Vagina (tissue), 2 donors: ENCODE results near the gene CHCHD6. TPM values are rescaled to one million over a fixed set of nuclear protein-coding genes. Genes with fewer than 3 reads are reported as not detected.

Source experiments
- DNase-seq, 2 donors: peaks; one replicate each; pipeline ENCODE4 v3.0.0-alpha.2; 2017; ENCODE audit errors: extremely low spot score in 2 of 2
- H3K27ac ChIP-seq: fragments of 200-600 bp; sonication (generic); one replicate; pipeline ENCODE4 v1.5.1; 2019
- H3K27me3 ChIP-seq: fragments of 200-600 bp; sonication (generic); one replicate; pipeline ENCODE4 v1.5.1; 2019
- H3K36me3 ChIP-seq, 2 donors: fragments of 200-600 bp; sonication (generic); one replicate each; pipeline ENCODE4 v1.5.1; 2017 to 2019
- H3K4me1 ChIP-seq: fragments of 200-600 bp; sonication (generic); one replicate; pipeline ENCODE4 v1.5.1; 2019
- H3K4me3 ChIP-seq, 2 donors: fragments of 200-600 bp; sonication (generic); 1 replicate in 1 of 2; 2 replicates in 1 of 2; pipeline ENCODE4 v1.5.1; 2016 to 2019
- H3K9me3 ChIP-seq: fragments of 200-600 bp; sonication (generic); one replicate; pipeline ENCODE4 v1.5.1; 2019
- POLR2A ChIP-seq, 2 donors: fragments of 450-650 bp; IDR thresholded peaks; one replicate each; pipeline ENCODE4 v1.6.1; 2017; ENCODE audit warnings: antibody characterized with exemption in 2 of 2, mild to moderate bottlenecking in 2 of 2, moderate library complexity in 2 of 2
- POLR2AphosphoS5 ChIP-seq, 2 donors: sonication (generic); formaldehyde crosslinking; IDR thresholded peaks; one replicate each; pipeline ENCODE4 v1.9.0; 2017; ENCODE audit warnings: antibody characterized with exemption in 2 of 2, mild to moderate bottlenecking in 2 of 2, low read depth in 1 of 2; ENCODE audit not compliant: insufficient read depth in 1 of 2
- intact Hi-C: fragments of 100-400 bp; cut with DNase I; formaldehyde crosslinking; loops from one replicate; pipeline ENCODE4 v1.15.1; 2023
- total RNA-seq: library from RNA; depleted of rRNA; stranded (reverse); fragments of >200 nt; gene quantifications from one replicate; pipeline ENCODE4 v1.2.3, GENCODE V29; 2016
- TF ChIP-seq, protein P1 (sequence below), 3 experiments: fragments of 450-650 bp in 2 of 3; fragments of 200-600 bp in 1 of 3; sonication (generic) in 1 of 3; IDR thresholded peaks; one replicate each; pipeline ENCODE4 v1.5.1; 2017 to 2019; ENCODE audit warnings: antibody characterized with exemption in 3 of 3, mild to moderate bottlenecking in 2 of 3, moderate library complexity in 2 of 3

CHCHD6 gene
- total RNA-seq, 1 donor from 2014 or later, result 12.8 TPM

DNA sequence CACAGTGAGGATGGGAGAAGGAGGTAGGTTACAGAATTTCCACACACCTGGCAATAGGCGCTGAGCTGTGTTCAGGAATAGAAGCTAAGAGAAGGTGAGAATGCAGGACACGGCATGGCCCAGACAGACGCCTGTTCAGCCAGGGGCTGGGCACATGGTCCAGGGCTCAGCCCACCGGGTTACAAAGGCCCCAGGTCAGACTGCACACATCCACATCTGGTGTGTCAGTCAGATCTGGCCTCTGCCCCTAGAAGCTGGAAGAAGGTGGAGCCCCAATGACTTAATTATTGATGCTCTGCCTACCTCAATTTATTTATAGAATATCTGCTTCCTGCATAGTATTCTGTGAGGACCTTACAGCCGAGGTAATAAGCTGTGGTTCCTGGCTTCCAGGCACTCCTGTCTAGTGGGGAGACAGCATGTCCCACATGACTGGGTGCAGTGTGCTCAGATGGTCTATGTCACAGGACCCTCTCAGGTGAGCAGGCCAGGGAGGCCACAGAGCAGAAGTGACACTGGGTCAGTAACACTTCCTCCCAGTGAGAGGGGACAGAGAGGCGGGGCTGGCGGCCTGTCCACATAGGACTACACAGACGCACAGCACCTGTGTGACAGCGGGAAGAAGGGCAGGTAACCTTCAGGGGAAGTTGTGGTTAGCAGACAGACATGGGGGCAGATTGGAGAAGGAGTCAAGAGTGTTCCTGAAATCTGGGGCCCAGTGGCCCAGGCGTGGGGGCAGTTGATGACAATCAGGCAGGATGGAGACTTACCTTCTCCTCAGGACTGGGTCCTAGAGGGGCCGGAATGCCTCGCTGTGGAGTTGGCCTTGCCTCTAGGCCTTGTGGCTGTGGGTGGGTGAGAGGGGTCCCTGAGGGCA is 240.3 kb downstream of the CHCHD6 start:
- Histone ChIP-seq H3K9me3 (no peaks in the 10 kb centered on the region), H3K4me3 (no peak overlapping the region), H3K4me1 (peaks cover 2% of the 10 kb centered on the region), H3K36me3 (no peaks in the 10 kb centered on the region), H3K27me3 (no peaks in the 10 kb centered on the region), H3K27ac (no peak overlapping the region)
- TF ChIP-seq POLR2A (IDR thresholded peaks at IDR 0.05), result no peak
- TF ChIP-seq, protein P1, sequence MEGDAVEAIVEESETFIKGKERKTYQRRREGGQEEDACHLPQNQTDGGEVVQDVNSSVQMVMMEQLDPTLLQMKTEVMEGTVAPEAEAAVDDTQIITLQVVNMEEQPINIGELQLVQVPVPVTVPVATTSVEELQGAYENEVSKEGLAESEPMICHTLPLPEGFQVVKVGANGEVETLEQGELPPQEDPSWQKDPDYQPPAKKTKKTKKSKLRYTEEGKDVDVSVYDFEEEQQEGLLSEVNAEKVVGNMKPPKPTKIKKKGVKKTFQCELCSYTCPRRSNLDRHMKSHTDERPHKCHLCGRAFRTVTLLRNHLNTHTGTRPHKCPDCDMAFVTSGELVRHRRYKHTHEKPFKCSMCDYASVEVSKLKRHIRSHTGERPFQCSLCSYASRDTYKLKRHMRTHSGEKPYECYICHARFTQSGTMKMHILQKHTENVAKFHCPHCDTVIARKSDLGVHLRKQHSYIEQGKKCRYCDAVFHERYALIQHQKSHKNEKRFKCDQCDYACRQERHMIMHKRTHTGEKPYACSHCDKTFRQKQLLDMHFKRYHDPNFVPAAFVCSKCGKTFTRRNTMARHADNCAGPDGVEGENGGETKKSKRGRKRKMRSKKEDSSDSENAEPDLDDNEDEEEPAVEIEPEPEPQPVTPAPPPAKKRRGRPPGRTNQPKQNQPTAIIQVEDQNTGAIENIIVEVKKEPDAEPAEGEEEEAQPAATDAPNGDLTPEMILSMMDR (IDR thresholded peaks at IDR 0.05), result no peak
- no peak for TF ChIP-seq POLR2AphosphoS5 (IDR thresholded peaks at IDR 0.05; ENCODE audit: insufficient read depth in 1 of 2, low read depth in 1 of 2)
- intact Hi-C loops, result no loop called here
- DNase-seq, result no peak

DNA sequence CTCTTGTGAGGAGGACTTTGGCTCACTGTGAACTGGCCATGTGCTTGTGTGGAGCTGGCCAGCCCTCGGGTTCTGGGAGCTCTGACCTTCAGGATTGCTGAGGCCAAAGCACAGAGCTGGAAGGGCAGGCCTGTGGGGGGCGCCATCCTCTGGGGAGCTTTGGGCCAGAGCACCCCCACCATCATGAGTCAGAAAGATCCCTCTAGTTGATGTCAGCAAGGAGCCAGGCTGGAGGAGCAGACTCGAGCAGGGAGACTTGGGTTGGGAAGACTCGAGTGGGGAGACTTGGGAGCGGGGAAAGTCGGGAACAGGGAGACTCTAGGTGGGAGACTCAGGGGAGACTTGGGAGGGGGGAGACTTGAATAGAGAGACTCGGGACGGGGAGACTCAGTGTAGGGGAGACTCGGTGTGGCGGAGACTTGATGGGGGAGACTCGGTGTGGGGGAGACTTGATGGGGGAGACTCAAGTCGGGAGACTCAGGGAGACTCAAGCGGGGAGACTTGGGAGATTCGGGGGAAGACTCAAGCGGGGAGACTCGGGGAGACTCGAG is 241.2 kb downstream of the CHCHD6 start:
- intact Hi-C loops, result no loop called here
- DNase-seq, result no peak
- H3K27ac ChIP-seq, result no peak overlapping the region
- TF ChIP-seq POLR2AphosphoS5 (IDR thresholded peaks at IDR 0.05; ENCODE audit: insufficient read depth in 1 of 2, low read depth in 1 of 2), result no peak
- no peak for TF ChIP-seq POLR2A (IDR thresholded peaks at IDR 0.05)
- TF ChIP-seq, protein P1 (IDR thresholded peaks at IDR 0.05), result no peak
- H3K27me3 ChIP-seq, result no peaks in the 10 kb centered on the region
- no peak overlapping the region for H3K4me3 ChIP-seq
- H3K4me1 ChIP-seq, result no peaks in the 10 kb centered on the region
- H3K36me3 ChIP-seq, result no peaks in the 10 kb centered on the region
- no peaks in the 10 kb centered on the region for H3K9me3 ChIP-seq

DNA sequence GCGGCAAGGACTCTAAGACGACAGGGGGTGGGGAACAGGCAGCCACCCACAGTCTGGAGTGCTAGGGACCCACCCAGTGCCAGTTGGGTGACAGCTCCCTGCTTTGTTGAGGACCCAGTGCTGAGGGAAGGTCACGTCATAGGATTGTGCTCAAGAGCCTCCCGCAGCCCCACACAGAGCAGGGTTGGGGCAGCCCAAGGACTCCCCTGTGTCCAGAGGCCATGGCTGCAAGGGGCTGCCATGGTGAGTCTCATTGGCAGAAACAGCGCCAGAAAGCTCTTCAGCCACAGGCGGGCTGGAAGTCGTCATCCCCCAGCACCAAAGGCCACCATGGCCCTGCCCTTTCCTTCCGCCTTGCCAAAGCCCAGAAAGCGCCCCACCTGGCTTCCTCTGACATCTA is 241.9 kb downstream of the CHCHD6 start:
- TF ChIP-seq POLR2A (IDR thresholded peaks at IDR 0.05), result no peak
- TF ChIP-seq, protein P1 (IDR thresholded peaks at IDR 0.05), result no peak
- TF ChIP-seq POLR2AphosphoS5 (IDR thresholded peaks at IDR 0.05; ENCODE audit: insufficient read depth in 1 of 2, low read depth in 1 of 2), result no peak

DNA sequence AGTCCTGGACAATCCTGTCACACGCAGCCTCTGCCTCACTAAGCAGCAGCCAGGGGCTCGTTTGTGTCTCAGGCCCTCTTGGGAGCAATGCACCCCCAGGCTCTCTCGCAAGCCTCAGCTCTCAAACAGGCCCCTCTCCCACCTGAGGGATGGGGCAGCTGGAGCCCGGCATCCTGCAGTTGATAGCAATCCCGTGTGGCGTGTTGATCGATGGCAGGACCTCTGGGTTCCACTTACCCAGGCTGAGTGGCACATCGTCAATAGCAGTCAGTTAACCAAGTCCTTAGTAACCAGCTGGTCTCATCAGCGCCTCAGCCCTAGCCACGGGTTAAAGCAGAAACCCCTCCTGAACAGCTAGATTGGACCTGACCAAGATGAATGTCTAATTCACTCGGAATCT is 242.4 kb downstream of the CHCHD6 start:
- DNase-seq, result no peak
- Histone ChIP-seq H3K27me3 (no peaks in the 10 kb centered on the region), H3K9me3 (no peaks in the 10 kb centered on the region), H3K4me3 (no peak overlapping the region), H3K27ac (no peak overlapping the region), H3K36me3 (no peaks in the 10 kb centered on the region), H3K4me1 (no peaks in the 10 kb centered on the region)
- TF ChIP-seq POLR2AphosphoS5 (IDR thresholded peaks at IDR 0.05; ENCODE audit: insufficient read depth in 1 of 2, low read depth in 1 of 2), result no peak
- TF ChIP-seq POLR2A (IDR thresholded peaks at IDR 0.05), result no peak
- TF ChIP-seq, protein P1 (IDR thresholded peaks at IDR 0.05), result no peak
- intact Hi-C loops, result no loop called here

More for the DNA sequence above, 241.9 kb downstream of the CHCHD6 start:
- no peaks in the 10 kb centered on the region for H3K36me3 ChIP-seq
- H3K9me3 ChIP-seq, result no peaks in the 10 kb centered on the region
- intact Hi-C loops, result no loop called here
- no peak overlapping the region for H3K27ac ChIP-seq
- no peaks in the 10 kb centered on the region for H3K4me1 ChIP-seq
- DNase-seq, result no peak
- no peak overlapping the region for H3K4me3 ChIP-seq
- H3K27me3 ChIP-seq, result no peaks in the 10 kb centered on the region

DNA sequence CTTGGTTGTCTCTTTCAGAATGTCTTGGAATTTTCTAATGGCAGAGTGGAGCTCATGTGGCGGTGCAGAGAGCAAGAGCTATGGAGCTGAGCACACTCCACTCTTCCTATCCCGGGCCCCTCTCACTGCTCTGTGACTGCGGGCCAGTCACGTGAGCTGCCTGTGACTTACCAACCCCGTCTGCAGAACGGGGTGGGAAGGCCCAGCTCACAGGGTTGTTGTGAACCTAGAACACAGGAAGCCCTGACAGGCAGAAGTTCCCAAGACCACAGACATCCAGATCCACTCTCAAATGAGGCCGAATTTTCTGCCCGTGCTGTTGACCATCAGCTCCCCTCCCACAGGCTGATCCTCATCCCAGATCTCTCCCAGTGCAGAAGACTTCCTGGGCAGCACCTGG is 243.4 kb downstream of the CHCHD6 start:
- no peak for DNase-seq

More for the DNA sequence above, 243.4 kb downstream of the CHCHD6 start:
- H3K9me3 ChIP-seq, result no peaks in the 10 kb centered on the region
- no peak for TF ChIP-seq POLR2AphosphoS5 (IDR thresholded peaks at IDR 0.05; ENCODE audit: insufficient read depth in 1 of 2, low read depth in 1 of 2)
- TF ChIP-seq, protein P1 (IDR thresholded peaks at IDR 0.05), result no peak
- TF ChIP-seq POLR2A (IDR thresholded peaks at IDR 0.05), result no peak
- no peak overlapping the region for H3K4me3 ChIP-seq
- H3K27me3 ChIP-seq, result no peaks in the 10 kb centered on the region
- H3K36me3 ChIP-seq, result no peaks in the 10 kb centered on the region
- H3K4me1 ChIP-seq, result no peaks in the 10 kb centered on the region
- H3K27ac ChIP-seq, result no peak overlapping the region
- intact Hi-C loops, result no loop called here
